Caco-2 (cell line): ENCODE data around the gene IFI44. TPM values are rescaled to one million over a fixed set of nuclear protein-coding genes. Genes with fewer than 3 reads are reported as not detected.

Experiments used
- BruUV-seq: library from RNA; stranded (reverse); fragments of 400-500 nt; replicated peaks from 2 replicates; lab custom pipeline; 2021; lab: Mats Ljungman, UMichigan
- CTCF ChIA-PET: fragments of 300-600 bp; sonication (Branson Sonifier 250); formaldehyde crosslinking; loops from one replicate; lab custom pipeline; 2022; ENCODE audit warnings: antibody characterized with exemption; lab: Charles Lee
- POLR2A ChIA-PET: fragments of 300-600 bp; sonication (Branson Sonifier 250); formaldehyde crosslinking; loops from one replicate; lab custom pipeline; 2022; ENCODE audit warnings: antibody characterized with exemption; lab: Charles Lee
- DNase-seq, 2 experiments: peaks; one replicate each; pipeline versions ENCODE4 v3.0.0 to v3.0.0-alpha.2; 2020 to 2022
- H3K27me3 ChIP-seq: replicated peaks from 2 replicates; pipeline ENCODE4 v1.6.0; 2011; ENCODE audit warnings: low read length; ENCODE audit not compliant: control insufficient read depth, insufficient read depth
- H3K36me3 ChIP-seq: 2 replicates; pipeline ENCODE4 v1.5.1; 2011; ENCODE audit warnings: low read length; ENCODE audit not compliant: control insufficient read depth, insufficient read depth
- H3K4me1 ChIP-seq: fragments of 250-450 bp; sonication (Bioruptor Pico); 2 replicates; pipeline ENCODE4 v1.5.1; 2020; ENCODE audit warnings: mild to moderate bottlenecking
- H3K4me3 ChIP-seq: 2 replicates; pipeline ENCODE4 v1.5.1; 2011; ENCODE audit warnings: low read depth, mild to moderate bottlenecking, control low read depth, low read length
- H3K9me3 ChIP-seq: fragments of 250-450 bp; sonication (Bioruptor Pico); 2 replicates; pipeline ENCODE4 v1.5.1; 2020; ENCODE audit warnings: mild to moderate bottlenecking, moderate library complexity
- H3K27ac Mint-ChIP-seq: one replicate; pipeline ENCODE4 v1.8.0; 2022; ENCODE audit warnings: mixed read lengths; ENCODE audit not compliant: unreplicated experiment
- H3K27me3 Mint-ChIP-seq: one replicate; pipeline ENCODE4 v1.8.0; 2022; ENCODE audit warnings: mixed read lengths; ENCODE audit not compliant: insufficient read depth, unreplicated experiment
- H3K36me3 Mint-ChIP-seq: one replicate; pipeline ENCODE4 v1.8.0; 2022; ENCODE audit warnings: mild to moderate bottlenecking, mixed read lengths; ENCODE audit not compliant: insufficient read depth, unreplicated experiment
- H3K4me1 Mint-ChIP-seq: one replicate; pipeline ENCODE4 v1.8.0; 2022; ENCODE audit warnings: low read depth, mixed read lengths; ENCODE audit not compliant: unreplicated experiment
- H3K4me3 Mint-ChIP-seq: one replicate; pipeline ENCODE4 v1.8.0; 2022; ENCODE audit warnings: mild to moderate bottlenecking, moderate library complexity, mixed read lengths; ENCODE audit not compliant: unreplicated experiment
- H3K9me3 Mint-ChIP-seq: one replicate; pipeline ENCODE4 v1.8.0; 2022; ENCODE audit warnings: mixed read lengths; ENCODE audit not compliant: unreplicated experiment
- CTCF ChIP-seq, 2 experiments: fragments of 200-600 bp in 1 of 2; IDR thresholded peaks; 1 replicate in 1 of 2; 2 replicates in 1 of 2; pipeline versions ENCODE4 v1.5.1 to v1.8.0; 2011 to 2022; ENCODE audit warnings: antibody characterized with exemption in 1 of 2, control low read depth in 1 of 2, inconsistent platforms in 1 of 2, low read depth in 1 of 2, low read length in 1 of 2, mild to moderate bottlenecking in 1 of 2, moderate library complexity in 1 of 2; ENCODE audit not compliant: insufficient read depth in 1 of 2, severe bottlenecking in 1 of 2, unreplicated experiment in 1 of 2
- intact Hi-C: fragments of 100-400 bp; cut with micrococcal nuclease; formaldehyde crosslinking; loops from one replicate; pipeline ENCODE4 v1.10.0; 2022; ENCODE audit not compliant: unreplicated experiment
- total RNA-seq: library from RNA; stranded (reverse); gene quantifications from 2 replicates; pipeline ENCODE4 v1.2.3, GENCODE V29; 2022

Gene IFI44
- total RNA-seq, 1 experiment from 2014 or later = not detected

DNA sequence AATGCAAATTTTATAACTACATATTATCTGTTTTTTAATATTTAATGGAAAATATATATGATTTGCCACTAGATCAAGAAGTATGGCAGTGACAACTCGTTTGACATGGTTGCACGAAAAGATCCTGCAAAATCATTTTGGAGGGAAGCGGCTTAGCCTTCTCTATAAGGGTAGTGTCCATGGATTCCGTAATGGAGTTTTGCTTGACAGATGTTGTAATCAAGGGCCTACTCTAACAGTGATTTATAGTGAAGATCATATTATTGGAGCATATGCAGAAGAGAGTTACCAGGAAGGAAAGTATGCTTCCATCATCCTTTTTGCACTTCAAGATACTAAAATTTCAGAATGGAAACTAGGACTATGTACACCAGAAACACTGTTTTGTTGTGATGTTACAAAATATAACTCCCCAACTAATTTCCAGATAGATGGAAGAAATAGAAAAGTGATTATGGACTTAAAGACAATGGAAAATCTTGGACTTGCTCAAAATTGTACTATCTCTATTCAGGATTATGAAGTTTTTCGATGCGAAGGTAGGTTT, 556 bp downstream of the IFI44 start:
- DNase-seq = no peak
- no peaks in the 10 kb centered on the region for H3K9me3 Mint-ChIP-seq
- POLR2A ChIA-PET = no interaction called here
- no peaks in the 10 kb centered on the region for H3K4me1 ChIP-seq
- no peak overlapping the region for H3K4me3 Mint-ChIP-seq
- no peaks in the 10 kb centered on the region for H3K36me3 ChIP-seq
- no peaks in the 10 kb centered on the region for H3K36me3 Mint-ChIP-seq
- CTCF ChIA-PET = no interaction called here
- H3K27me3 ChIP-seq = no peaks in the 10 kb centered on the region
- TF ChIP-seq CTCF (IDR thresholded peaks at IDR 0.05; ENCODE audit: insufficient read depth in 1 of 2, low read depth in 1 of 2, low read length in 1 of 2, severe bottlenecking in 1 of 2, unreplicated experiment in 1 of 2) = no peak
- H3K27me3 Mint-ChIP-seq = no peaks in the 10 kb centered on the region
- no peaks in the 10 kb centered on the region for H3K9me3 ChIP-seq
- no peak overlapping the region for H3K4me3 ChIP-seq
- BruUV-seq = no TSS peak
- no peak overlapping the region for H3K27ac Mint-ChIP-seq
- H3K4me1 Mint-ChIP-seq = no peaks in the 10 kb centered on the region
- intact Hi-C loops = no loop called here

GRCh38 chr1:78651241-78651640, 1.6 kb downstream of the IFI44 start:
- Mint-ChIP-seq H3K36me3 (no peaks in the 10 kb centered on the region), H3K9me3 (no peaks in the 10 kb centered on the region), H3K27ac (no peak overlapping the region), H3K4me3 (no peak overlapping the region), H3K4me1 (no peaks in the 10 kb centered on the region), H3K27me3 (no peaks in the 10 kb centered on the region)
- no peak for DNase-seq
- intact Hi-C loops = no loop called here
- ChIA-PET POLR2A (no interaction called here), CTCF (no interaction called here)
- no peaks in the 10 kb centered on the region for H3K4me1 ChIP-seq
- H3K4me3 ChIP-seq = no peak overlapping the region
- H3K36me3 ChIP-seq = no peaks in the 10 kb centered on the region
- no peak for TF ChIP-seq CTCF (IDR thresholded peaks at IDR 0.05; ENCODE audit: insufficient read depth in 1 of 2, low read depth in 1 of 2, low read length in 1 of 2, severe bottlenecking in 1 of 2, unreplicated experiment in 1 of 2)
- no peaks in the 10 kb centered on the region for H3K9me3 ChIP-seq
- no TSS peak for BruUV-seq
- H3K27me3 ChIP-seq = no peaks in the 10 kb centered on the region

DNA sequence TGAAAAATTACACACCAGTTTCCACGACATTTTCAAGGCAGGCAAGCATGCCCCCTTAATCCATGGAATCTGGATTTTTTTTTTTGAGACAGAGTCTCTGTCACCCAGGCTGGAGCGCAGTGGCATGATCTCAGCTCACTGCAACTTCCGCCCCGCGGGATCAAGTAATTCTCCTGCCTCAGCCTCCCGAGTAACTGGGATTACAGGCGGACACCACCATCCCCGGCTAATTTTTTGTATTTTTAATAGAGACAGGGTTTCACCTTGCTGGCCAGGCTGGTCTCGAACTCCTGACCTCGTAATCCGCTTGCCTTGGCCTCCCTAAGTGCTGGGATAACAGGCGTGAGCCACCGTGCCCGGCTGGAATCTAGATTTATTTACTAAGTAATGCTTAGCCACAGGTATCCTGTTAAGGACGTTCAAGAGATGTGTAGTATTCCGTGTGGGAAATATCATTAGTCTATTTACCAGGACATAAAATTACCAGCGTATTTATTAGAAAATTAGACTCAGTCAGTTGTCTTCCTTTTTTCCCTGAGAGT, 2.5 kb downstream of the IFI44 start:
- H3K9me3 ChIP-seq = no peaks in the 10 kb centered on the region

More for the DNA sequence above, 2.5 kb downstream of the IFI44 start:
- no peak for TF ChIP-seq CTCF (IDR thresholded peaks at IDR 0.05; ENCODE audit: insufficient read depth in 1 of 2, low read depth in 1 of 2, low read length in 1 of 2, severe bottlenecking in 1 of 2, unreplicated experiment in 1 of 2)
- POLR2A ChIA-PET = no interaction called here
- BruUV-seq = no TSS peak
- Mint-ChIP-seq H3K36me3 (no peaks in the 10 kb centered on the region), H3K27ac (no peak overlapping the region), H3K4me1 (no peaks in the 10 kb centered on the region), H3K27me3 (no peaks in the 10 kb centered on the region), H3K4me3 (no peak overlapping the region), H3K9me3 (no peaks in the 10 kb centered on the region)
- H3K4me3 ChIP-seq = no peak overlapping the region
- intact Hi-C loops = no loop called here
- no peaks in the 10 kb centered on the region for H3K4me1 ChIP-seq
- no peaks in the 10 kb centered on the region for H3K27me3 ChIP-seq
- DNase-seq = no peak
- CTCF ChIA-PET = no interaction called here
- H3K36me3 ChIP-seq = no peaks in the 10 kb centered on the region
